Measurements from ENCODE around the gene EVA1B. TPM values are rescaled to one million over a fixed set of nuclear protein-coding genes. Genes with fewer than 3 reads are reported as not detected.

The EVA1B gene
- total RNA-seq, 1 donor from 2014 or later: 3.7 TPM

GRCh38 chr1:36345353-36345752 is 21.9 kb upstream of the EVA1B start:
- no peak for ATAC-seq

GRCh38 chr1:36344395-36344680 is 20.9 kb upstream of the EVA1B start:
- ATAC-seq: no peak

- no peak for ATAC-seq
These were observed 20.4 kb upstream of the EVA1B start for GRCh38 chr1:36343651-36344394.

GRCh38 chr1:36342426-36343185 is 19.2 kb upstream of the EVA1B start:
- peak; percentile 64 for ATAC-seq

- no peak for ATAC-seq
These were observed 18.3 kb upstream of the EVA1B start for GRCh38 chr1:36341626-36342320.

GRCh38 chr1:36339615-36340014 is 16.2 kb upstream of the EVA1B start:
- no peak for ATAC-seq

- ATAC-seq: no peak
These were observed 15.8 kb upstream of the EVA1B start for GRCh38 chr1:36339215-36339614.

GRCh38 chr1:36337830-36338229 is 14.4 kb upstream of the EVA1B start:
- ATAC-seq: no peak

- no peak for ATAC-seq
These were observed 7.5 kb upstream of the EVA1B start for GRCh38 chr1:36330940-36331339.

- ATAC-seq: no peak
These were observed 6.4 kb upstream of the EVA1B start for GRCh38 chr1:36329817-36330216.

- ATAC-seq: peak; percentile 61
These were observed 5.3 kb upstream of the EVA1B start for GRCh38 chr1:36328713-36329112.

GRCh38 chr1:36328088-36328480 is 4.6 kb upstream of the EVA1B start:
- ATAC-seq: no peak

GRCh38 chr1:36327421-36328087 is 4.1 kb upstream of the EVA1B start:
- peak; percentile 25 for ATAC-seq

GRCh38 chr1:36326499-36326898 is 3.1 kb upstream of the EVA1B start:
- no peak for ATAC-seq

- no peak for ATAC-seq
These were observed 883 bp upstream of the EVA1B start for GRCh38 chr1:36324353-36324703.

GRCh38 chr1:36322786-36323635 is 434 bp downstream of the EVA1B start:
- ATAC-seq: peak; percentile 16

GRCh38 chr1:36322041-36322785 is 1.2 kb downstream of the EVA1B start:
- ATAC-seq: peak; percentile 1

GRCh38 chr1:36321119-36321951 is 2.1 kb downstream of the EVA1B start:
- peak; percentile 18 for ATAC-seq

- ATAC-seq: no peak
These were observed 2.7 kb downstream of the EVA1B start for GRCh38 chr1:36320767-36321118.

- ATAC-seq: no peak
These were observed 3.1 kb downstream of the EVA1B start for GRCh38 chr1:36320291-36320761.

- no peak for ATAC-seq
These were observed 14.0 kb downstream of the EVA1B start for GRCh38 chr1:36309397-36309796.

All from esophagus mucosa (tissue), 1 donor.